AG04449 (cell line): ENCODE results near the gene STX1A.
A peak's percentile ranks its signal among the peaks of the same experiment; 100 is the strongest.

Experiments
- CTCF ChIA-PET: fragments of 350-600 bp; formaldehyde crosslinking; extraction: SDS; loops from one replicate; lab custom pipeline; 2021; ENCODE audit warnings: antibody characterized with exemption; lab: Yijun Ruan, JAX
- POLR2A ChIA-PET: fragments of 400-600, 350-600 bp; formaldehyde crosslinking; extraction: SDS; loops from one replicate; lab custom pipeline; 2020; ENCODE audit warnings: antibody characterized with exemption, inconsistent platforms; lab: Yijun Ruan, JAX
- DNase-seq: peaks from one replicate; pipeline ENCODE4 v3.0.0-alpha.2; 2010; ENCODE audit warnings: low read depth, low spot score
- H3K4me3 ChIP-seq: 2 replicates; pipeline ENCODE4 v1.5.1; 2011; ENCODE audit warnings: low read depth, mild to moderate bottlenecking, control low read depth, low read length
- TF ChIP-seq, protein P1 (sequence below): IDR thresholded peaks from one replicate; pipeline ENCODE4 v1.5.1; 2011; ENCODE audit warnings: mild to moderate bottlenecking, moderate library complexity, low read length, control low read depth, inconsistent platforms; ENCODE audit not compliant: insufficient read depth; ENCODE audit errors: missing control alignments

The STX1A gene

DNA sequence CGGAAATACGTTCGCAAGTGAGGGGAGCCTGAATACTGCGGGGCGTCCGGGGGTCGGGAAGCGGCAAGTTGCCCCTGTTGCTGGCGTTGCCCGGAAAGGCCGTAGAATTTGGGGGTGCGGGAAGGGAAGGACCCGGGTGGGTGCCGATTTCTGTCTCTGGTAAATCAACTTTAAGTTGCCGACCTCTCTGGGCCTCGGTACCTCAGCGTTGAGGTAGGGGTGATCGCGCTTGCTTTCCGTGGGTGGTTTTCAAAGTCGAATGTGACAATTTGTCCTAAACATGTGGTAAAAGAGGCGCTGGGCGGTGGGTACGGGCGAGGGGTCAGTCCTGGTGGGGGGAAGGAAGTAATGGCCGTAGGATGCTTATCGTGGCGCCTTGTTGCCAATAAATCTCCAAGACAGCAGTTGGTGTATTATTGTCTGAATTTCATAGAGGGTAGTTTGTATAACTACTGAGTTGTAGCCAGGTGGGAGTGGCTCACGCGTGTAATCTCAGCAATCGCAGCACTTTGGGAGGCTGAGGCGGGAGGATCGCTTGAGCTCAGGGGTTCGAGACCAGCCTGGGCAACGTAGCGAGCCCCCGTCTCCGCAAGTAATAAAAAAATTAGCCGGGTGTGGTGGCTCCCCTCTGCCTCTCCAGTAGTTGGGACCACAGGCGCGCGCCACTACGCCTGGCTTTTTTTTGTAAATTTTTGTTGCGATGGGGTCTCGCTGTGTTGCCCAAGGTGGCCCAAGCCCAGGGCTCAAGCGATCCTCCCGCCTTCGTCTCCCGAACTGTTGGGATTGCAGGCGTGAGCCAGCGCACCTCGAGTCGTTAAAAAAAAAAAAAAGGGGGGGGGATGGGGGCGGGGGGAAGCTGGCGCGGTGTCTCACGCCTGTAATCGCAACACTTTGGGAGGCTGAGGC lies 35.4 kb downstream of the STX1A start:
- POLR2A ChIA-PET, result no interaction called here

DNA sequence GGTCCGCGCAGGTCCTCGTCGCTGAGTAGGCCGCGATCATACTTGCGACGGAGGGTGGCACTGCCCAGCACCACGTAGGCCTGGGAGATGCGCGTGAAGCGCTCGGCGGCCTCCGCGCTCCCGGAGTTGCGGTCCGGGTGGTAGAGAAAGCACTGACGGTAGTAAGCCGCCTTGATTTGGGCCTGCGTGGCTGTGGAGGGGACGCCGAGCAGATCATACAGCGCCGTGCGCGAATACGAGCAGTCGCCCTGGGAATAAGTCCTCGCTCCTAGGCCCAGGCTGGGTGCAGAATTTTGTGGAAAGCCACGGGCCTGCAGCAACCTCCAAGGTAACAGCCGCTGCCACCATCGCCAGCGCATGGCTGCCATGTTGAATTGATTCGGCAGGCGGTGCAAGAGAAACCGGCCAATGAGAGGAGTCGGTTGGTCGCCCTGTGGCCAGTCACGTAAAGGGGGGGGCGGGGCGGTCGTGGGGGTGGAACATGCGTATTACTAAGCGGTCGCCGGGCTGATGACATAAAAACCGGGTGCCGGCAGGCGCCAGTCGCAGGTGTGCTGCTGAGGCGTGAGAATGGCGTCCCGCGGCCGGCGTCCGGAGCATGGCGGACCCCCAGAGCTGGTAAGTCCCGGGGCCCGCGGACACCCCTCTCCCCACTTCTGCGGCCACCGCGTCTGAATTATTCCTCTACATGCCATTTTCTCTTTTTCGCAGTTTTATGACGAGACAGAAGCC lies 36.2 kb downstream of the STX1A start, which contains the start of the genes BUD23 and DNAJC30:
BUD23 (plus strand) TSS at position 542 of the 732 bp plus-strand sequence; CDS start at position 571, 29 bp downstream.
DNAJC30 (minus strand) TSS at position 398 of the 732 bp plus-strand sequence; CDS start at position 368, 30 bp downstream.
- CTCF ChIA-PET, result interaction anchor here (0.7 to 3.2 kb wide), 3 partner anchors 15 to 76 kb away, joined by 4 to 6 read pairs (median 6); no protein-coding TSS in a partner anchor
- peak; percentile 69 for DNase-seq
- POLR2A ChIA-PET, result no interaction called here
- TF ChIP-seq, protein P1, sequence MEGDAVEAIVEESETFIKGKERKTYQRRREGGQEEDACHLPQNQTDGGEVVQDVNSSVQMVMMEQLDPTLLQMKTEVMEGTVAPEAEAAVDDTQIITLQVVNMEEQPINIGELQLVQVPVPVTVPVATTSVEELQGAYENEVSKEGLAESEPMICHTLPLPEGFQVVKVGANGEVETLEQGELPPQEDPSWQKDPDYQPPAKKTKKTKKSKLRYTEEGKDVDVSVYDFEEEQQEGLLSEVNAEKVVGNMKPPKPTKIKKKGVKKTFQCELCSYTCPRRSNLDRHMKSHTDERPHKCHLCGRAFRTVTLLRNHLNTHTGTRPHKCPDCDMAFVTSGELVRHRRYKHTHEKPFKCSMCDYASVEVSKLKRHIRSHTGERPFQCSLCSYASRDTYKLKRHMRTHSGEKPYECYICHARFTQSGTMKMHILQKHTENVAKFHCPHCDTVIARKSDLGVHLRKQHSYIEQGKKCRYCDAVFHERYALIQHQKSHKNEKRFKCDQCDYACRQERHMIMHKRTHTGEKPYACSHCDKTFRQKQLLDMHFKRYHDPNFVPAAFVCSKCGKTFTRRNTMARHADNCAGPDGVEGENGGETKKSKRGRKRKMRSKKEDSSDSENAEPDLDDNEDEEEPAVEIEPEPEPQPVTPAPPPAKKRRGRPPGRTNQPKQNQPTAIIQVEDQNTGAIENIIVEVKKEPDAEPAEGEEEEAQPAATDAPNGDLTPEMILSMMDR, result no peak
- H3K4me3 ChIP-seq, result peak within 1 kb of the TSS; percentile 98

More for the DNA sequence above, 35.4 kb downstream of the STX1A start:
- H3K4me3 ChIP-seq, result peak overlapping the region; percentile 98
- TF ChIP-seq, protein P1, result no peak
- DNase-seq, result no peak
- CTCF ChIA-PET, result interaction anchor here (3.2 kb wide), 1 partner anchor 16 kb away, joined by 6 read pairs; no protein-coding TSS in a partner anchor

DNA sequence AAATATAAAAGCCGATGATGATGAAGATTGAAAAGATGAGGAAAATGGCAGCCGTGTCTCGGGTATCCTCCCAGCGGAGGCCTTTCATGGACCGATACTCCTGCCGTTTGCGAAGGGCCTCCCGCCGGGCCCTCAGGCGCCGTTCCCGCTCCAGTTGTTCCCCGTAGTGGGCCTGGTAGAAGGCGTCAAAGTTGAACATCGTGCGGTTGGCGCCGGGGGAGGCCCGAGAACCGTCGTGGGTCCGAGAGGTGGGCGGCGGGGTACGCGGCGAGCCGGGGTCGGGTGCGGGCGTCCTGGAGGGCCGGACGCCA lies 36.8 kb downstream of the STX1A start:
- CTCF ChIA-PET, result interaction anchor here (0.7 to 1.2 kb wide), 3 partner anchors 14 to 75 kb away, joined by 3 to 6 read pairs (median 4); no protein-coding TSS in a partner anchor
- no peak for DNase-seq
- TF ChIP-seq, protein P1, result no peak
- POLR2A ChIA-PET, result no interaction called here
- H3K4me3 ChIP-seq, result peak overlapping the region; percentile 98

DNA sequence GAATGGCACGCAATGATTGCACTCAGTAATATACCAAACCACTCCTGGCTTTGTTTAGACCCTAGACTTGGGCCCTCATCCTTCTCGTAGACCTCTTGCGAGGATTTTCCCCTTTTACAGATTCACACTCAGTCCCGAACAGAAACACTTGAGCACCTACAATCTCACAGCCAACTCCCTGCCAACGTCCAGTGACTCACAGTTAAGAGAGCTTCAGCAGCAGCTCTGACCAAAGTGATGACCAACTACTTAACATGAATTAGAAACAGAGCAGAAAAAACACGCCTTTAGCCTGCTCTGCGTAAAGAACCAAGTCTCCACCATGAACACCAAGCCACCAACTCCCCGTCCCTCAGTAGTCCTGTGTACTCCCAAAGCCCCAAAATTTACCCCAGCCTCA lies 38.4 kb downstream of the STX1A start:
- ChIA-PET POLR2A (interaction anchor here (0.5 to 1.0 kb wide), 2 partner anchors 23 to 325 kb away, joined by 3 to 5 read pairs; no protein-coding TSS in a partner anchor), CTCF (interaction anchor here (1.0 to 2.6 kb wide), 2 partner anchors 13 to 73 kb away, joined by 3 to 9 read pairs; partner anchors contain the start of gene VPS37D)
- no peak overlapping the region; the same call in 1 of the 2 replicates for H3K4me3 ChIP-seq
- TF ChIP-seq, protein P1, result no peak
- DNase-seq, result no peak

DNA sequence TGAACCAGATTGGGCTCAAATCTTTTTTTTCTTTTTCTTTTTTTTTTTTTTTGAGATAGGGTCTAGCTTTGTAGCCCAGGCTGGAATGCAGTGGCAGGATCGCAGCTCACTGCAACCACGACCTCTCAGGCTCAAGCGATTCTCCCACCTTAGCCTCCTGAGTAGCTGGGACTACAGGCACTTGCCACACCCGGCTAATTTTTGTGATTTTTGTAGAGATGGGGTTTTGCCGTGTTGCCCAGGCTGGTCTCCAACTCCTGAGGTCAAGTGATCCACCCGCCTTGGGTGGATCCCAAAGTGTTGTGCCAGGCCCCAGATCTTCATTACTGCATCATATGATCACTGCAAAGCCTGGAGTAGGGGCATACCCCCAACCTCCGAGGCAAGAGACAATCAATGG lies 39.0 kb downstream of the STX1A start:
- CTCF ChIA-PET, result interaction anchor here (1.0 to 2.6 kb wide), 2 partner anchors 12 to 73 kb away, joined by 3 to 9 read pairs; partner anchors contain the start of gene VPS37D
- no peak for DNase-seq

More for the DNA sequence above, 39.0 kb downstream of the STX1A start:
- no peak overlapping the region for H3K4me3 ChIP-seq
- POLR2A ChIA-PET, result interaction anchor here (1.0 kb wide), 1 partner anchor 24 kb away, joined by 3 read pairs; no protein-coding TSS in a partner anchor
- TF ChIP-seq, protein P1, result no peak
